GM12872 (cell line): Measurements from ENCODE around the gene BCL2.

Experiments used
- TF ChIP-seq, protein P1 (sequence below): IDR thresholded peaks from 3 replicates; pipeline ENCODE4 v1.5.1; 2011; ENCODE audit warnings: low read depth, mild to moderate bottlenecking, low read length, moderate library complexity; ENCODE audit not compliant: insufficient read depth

The BCL2 gene

GRCh38 chr18:63293935-63294334 lies 25.6 kb downstream of the BCL2 start:
- TF ChIP-seq, protein P1, sequence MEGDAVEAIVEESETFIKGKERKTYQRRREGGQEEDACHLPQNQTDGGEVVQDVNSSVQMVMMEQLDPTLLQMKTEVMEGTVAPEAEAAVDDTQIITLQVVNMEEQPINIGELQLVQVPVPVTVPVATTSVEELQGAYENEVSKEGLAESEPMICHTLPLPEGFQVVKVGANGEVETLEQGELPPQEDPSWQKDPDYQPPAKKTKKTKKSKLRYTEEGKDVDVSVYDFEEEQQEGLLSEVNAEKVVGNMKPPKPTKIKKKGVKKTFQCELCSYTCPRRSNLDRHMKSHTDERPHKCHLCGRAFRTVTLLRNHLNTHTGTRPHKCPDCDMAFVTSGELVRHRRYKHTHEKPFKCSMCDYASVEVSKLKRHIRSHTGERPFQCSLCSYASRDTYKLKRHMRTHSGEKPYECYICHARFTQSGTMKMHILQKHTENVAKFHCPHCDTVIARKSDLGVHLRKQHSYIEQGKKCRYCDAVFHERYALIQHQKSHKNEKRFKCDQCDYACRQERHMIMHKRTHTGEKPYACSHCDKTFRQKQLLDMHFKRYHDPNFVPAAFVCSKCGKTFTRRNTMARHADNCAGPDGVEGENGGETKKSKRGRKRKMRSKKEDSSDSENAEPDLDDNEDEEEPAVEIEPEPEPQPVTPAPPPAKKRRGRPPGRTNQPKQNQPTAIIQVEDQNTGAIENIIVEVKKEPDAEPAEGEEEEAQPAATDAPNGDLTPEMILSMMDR = no peak

GRCh38 chr18:63292831-63293683 lies 26.5 kb downstream of the BCL2 start:
- TF ChIP-seq, protein P1 = no peak

GRCh38 chr18:63291278-63291677 lies 28.3 kb downstream of the BCL2 start:
- TF ChIP-seq, protein P1 = no peak

GRCh38 chr18:63290821-63291200 lies 28.8 kb downstream of the BCL2 start:
- TF ChIP-seq, protein P1 = no peak

DNA sequence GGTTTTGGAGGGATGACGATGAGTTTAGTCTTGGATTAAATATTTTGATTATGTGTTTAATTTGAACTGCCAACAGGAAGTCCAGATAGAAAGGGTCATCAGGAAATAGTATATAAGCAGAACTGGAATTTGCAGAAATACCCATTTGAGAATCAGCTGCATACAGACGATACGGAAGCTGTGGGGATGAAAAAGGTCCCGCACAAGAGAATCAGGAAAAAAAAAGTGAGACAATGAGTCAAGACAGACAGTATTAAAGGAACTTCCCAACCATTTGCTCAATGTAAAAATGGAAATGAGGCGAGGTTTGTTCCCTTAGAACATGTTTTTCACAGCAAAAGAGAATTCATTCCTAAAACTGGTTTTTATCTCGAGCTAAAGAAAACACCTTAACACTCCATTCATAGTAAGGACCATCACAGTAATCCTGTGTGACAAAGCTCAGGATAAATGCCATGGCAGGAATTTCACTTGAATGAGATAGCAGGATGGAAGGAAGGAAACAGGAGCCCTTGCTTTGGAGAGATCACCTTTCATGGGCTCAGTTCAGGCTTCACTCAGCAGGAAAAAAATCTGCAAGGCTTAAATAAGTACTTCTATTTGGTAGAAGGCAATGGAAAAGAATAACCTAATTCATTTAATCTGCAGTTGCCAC lies 29.3 kb downstream of the BCL2 start:
- TF ChIP-seq, protein P1 = no peak

DNA sequence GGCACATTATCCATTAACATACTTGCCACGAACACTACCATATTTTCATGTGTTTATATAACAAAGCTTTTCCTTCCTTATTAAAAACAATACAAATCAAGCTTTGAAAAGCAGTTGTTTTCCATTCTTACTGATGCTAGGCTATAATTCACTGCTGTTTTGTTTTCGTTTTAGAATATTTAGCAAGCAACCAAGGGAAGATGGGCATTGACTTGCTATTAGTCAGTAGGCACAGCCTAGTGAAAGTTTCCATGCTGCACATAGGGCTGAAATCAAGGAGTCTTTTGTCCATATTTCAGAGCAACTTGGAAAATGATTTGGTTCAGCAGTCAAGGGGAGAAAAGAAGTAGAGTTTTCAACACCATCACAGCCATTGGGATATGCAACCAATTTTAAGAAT lies 31.3 kb downstream of the BCL2 start:
- TF ChIP-seq, protein P1 = no peak

GRCh38 chr18:63287691-63288220 lies 31.8 kb downstream of the BCL2 start:
- TF ChIP-seq, protein P1 = no peak
